UCSD-AML1 (cell line): ENCODE data around the gene DUSP23.
A peak's percentile ranks its signal among the peaks of the same experiment; 100 is the strongest.

ENCODE experiments used
- DNase-seq: peaks from one replicate; lab custom pipeline; 2025; ENCODE audit not compliant: unreplicated experiment; lab: John Stamatoyannopoulos, UW

The DUSP23 gene

DNA sequence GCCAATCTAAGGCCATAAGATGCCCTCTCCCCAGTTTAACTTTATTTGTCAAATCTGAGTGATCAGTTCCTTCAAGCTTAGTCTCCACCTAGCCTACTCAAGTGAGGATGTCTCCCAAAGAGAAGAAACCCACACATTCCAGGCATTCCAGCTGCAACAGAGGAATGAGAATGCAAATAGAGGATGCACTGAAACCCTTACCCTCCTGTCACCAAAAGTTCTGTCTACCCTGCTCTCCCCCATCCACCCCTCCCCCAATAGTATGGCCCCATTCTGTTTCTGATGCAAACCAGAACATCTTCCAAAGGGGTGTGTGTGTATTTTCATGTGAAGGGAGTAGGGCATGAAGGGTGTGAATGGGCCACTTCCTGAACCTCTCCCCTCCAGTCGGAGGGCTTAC lies 3.0 kb downstream of the DUSP23 start:
- DNase-seq: no peak

DNA sequence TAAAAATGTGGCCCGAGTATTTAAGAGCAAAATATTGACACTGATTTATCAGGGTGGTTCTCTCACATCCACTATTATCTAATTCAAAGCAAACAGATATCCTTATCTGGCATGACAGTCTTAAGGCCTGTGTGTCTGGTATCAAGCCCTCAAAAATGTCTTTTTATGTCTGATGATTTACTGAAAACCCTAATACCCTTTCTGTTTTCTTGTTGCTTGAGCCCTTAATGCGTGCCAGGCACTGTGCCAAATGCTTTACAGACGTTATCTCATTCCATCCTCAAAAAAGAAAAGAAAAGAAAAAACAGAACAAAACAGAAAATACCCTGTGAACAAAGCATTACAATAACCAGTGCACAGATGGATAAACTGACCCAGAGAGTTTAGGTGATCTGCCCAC lies 5.7 kb downstream of the DUSP23 start:
- no peak for DNase-seq

DNA sequence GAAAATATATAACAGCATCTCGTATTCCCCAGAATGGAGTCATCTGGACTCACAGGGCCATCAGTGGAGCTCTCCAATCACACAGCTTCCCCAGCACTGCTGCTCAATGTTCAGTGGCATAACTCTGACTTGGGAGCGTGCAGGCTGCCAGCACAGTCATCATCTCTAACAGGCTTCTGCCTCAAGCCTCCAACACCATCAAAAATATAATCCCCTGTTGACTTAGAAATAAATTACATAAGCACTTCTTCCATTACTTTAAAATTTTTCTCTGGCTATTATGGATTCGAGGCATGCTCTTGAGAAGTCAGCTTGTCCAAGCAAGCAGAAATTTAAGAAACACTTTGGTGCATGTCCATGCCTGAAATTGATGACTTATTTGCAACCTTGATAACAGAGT lies 6.2 kb downstream of the DUSP23 start:
- DNase-seq: no peak

DNA sequence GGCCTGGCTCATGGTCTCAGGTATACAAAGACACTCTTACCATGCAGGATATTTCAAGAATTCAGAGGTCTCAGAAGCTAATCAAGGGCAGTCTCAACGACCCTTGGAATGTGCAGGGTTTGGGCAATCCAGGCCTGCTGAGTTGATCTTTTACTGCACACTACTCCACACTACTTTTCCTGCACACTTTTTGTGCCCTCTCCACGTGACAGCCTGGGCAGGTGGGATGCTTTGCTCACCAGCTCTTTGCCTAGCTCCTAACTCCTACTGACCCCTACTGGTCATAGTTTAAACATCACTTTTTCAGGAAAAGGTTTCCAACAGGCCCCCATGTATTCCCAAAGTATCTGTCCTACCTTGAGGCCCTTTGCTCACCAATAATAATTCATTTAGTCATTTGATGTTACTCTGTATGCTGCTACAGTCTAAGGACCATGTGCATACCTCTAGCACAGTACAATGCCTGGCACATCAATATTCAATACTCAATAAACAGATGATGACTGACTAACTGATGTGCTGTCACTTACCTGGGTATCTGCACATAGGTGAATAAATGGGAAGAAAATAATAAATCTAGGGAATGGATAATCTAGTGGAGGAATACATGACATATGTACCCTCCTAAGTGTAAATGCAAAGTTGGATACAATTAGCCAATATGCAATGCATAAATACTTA lies 9.6 kb downstream of the DUSP23 start:
- no peak for DNase-seq

DNA sequence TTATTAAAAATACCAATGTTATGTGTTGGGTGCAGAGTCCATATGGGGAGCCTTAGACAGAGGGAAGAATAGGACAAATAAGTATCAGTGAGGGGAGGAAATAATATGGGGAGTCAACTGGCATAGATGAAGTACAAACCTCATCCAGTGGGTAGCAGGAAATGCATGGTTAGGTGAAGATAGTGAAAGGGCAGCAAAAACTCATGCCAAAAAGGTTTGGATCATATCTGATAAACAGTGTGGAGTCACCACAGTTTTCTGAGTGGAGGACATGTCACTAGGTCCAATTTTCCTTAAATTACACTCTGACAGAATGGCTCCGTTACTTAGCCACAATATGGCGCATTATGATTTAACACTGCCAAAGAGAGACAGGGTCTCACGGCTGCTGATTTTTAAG lies 10.3 kb downstream of the DUSP23 start:
- no peak for DNase-seq

DNA sequence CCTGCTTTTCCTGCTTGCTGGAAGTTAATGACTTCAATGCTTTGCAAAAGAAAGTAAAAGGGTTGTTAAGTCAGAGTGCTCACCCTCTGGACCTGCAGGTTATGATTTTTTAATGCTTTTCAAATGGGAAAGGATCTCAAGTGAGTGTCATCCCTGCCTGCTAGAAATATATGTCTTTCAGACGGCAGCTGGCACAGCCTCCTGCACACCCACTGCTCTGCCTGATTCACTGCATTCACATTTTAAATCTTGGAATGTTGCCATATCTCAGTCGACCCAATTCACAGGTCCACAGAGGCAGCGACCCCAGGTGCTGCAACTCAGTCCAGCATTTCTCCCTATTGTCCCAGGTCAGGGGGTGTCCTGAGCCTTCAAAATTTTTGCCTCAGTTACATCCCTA lies 10.7 kb downstream of the DUSP23 start:
- DNase-seq: no peak

DNA sequence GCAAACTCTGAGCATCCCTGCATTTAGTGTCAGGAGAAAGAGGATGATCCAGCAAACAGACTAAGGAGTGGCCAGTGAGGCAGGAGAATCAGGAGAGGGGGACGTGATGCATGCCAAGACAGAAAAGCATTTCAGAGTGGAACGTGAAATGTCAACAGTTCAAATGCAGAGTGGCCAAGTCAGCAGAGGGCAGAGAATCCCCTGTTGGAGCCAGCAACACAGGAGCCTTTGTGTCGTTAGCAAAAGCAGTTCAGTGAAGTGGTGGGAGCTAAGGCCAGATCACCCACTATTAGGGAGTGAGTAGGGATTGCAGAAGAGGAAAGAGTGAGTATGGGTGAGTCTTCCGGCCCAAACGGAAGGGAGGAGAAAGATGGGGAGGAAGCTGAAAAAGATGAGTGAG lies 14.8 kb downstream of the DUSP23 start:
- no peak for DNase-seq

DNA sequence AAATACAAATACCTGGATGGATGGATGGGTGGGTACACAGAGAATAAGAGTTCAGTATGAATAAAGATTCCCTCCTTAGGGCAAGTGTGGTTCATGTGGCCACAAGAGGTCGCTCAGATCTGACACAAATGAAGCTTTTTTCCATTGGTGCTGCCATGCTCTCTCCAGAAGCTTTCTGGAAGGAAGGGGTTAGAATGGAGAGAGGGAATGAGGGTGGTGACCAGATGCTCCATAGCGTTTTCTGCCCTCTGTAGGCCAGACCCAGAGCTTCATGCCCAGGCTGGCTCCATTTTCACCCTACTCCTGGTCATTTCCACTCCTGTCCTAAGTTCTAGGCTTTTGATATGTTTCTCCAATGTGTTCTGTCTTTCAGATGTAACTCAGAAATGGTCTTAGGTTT lies 18.1 kb downstream of the DUSP23 start:
- peak; percentile 56 for DNase-seq

DNA sequence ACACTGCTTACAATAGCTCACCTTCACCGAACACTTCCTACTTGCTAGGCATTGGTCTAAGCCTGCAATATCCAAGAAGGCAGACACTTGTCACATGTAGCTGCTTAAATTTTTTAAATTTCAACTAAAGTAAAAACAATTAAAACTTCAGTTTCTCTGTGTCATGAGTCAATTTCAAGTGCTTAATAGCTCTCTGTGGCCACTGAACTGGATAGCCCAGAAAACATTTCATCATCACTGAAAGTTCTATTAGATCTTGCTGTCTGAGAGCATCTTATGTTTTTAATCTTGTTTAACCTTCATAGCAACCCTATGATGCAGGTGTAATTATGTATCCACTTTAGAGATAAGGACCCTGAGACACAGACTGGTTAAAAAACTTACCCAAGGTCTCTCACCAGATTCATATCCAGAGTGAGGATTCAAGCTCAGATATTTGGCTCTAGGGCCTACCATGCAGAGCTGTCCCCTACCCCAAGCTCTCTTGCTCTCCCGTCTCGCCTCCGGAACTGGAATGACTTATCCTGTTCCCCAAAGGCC lies 18.8 kb downstream of the DUSP23 start:
- no peak for DNase-seq

DNA sequence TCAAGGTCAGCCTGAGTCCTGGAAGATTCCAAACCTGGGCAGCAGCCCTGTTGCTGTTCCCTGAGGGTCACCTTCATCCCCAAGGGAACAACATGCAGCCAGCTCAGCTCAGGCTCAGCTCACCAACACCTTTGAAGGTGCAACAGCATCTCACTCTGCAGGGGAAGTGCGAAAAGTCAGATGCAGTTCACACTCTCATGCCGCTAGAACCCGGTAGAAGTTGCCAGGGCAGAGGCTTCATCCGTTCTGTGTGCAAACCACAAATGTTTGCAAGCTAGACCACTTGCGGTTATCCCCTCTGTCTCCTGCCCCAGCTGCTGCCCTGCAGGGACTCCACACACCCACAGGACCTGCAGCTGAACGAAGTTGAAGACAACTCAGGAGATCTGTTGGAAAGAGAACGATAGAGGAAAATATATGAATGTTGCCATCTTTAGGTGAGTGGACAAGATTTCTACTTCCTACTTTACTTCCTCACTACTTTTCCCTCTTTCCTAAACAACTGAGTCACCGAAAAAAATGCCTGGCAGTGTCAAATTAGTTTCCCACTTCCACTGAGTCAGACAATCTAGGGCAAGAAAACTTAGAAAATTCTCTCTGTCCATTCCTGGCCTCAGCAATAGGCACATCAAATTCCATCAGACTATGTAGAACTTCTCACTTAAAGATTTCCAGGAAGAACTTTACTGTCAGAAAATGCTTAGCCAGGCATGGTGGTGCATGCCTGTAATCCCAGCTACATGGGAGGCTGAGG lies 19.6 kb downstream of the DUSP23 start:
- peak; percentile 44 for DNase-seq

DNA sequence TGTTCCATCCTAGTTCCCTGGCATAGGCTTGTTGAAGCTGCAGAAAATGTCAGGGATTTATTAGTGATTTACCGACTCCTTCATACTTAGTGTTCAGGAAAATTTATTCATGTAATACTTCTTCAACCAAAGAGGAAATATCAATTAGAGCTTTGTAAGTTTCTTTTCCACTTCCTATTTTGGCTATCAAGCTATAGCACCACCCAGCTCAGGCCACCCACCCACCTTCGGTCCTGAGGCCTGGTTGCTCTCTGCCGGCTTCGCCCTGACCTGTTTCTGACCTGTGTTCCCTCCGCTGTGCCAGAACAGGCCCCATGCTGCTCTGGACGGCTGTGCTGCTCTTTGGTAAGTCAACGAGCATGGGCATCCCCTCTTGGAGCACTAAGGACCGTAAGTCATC lies 21.3 kb downstream of the DUSP23 start, which contains the start of gene FCRL6:
Gene FCRL6 (plus strand): TSS at position 250 of the 400 bp plus-strand sequence. CDS start 65 bp downstream, at position 315.
- no peak for DNase-seq

DNA sequence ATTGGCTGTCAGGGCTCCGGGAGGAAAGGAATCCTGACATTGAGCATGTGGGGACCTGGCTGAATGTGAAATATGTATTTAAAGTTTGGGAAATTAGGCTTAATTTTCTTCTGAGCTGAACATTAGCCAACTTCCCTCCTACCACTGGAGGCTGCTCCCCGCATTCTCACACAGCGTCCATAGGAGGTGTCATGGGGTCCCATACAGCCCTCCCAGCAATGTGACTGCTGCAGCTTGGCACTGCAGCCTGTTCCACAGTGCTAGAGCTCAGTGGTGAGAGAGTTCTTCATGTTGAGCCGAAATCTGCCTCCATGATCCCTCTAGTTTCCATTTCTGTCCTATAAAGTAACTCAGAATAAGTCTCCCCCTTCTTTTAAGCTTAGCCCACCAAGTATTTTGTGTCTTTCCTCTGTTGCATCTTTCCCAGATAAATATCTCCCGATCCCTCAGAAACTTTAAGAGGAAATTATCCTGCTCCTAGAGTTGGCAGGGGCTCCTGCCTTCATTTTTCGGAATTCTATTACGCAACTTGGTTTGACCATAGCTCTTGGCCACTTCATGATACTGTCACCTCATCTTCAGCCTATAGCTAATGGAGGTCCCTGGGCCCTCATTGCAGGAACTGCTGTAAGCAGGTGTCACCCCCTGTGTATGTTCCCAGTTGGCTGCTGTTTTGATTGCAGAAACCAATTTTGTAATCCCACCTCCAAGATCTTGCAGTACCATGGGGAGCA lies 23.4 kb downstream of the DUSP23 start:
- no peak for DNase-seq

DNA sequence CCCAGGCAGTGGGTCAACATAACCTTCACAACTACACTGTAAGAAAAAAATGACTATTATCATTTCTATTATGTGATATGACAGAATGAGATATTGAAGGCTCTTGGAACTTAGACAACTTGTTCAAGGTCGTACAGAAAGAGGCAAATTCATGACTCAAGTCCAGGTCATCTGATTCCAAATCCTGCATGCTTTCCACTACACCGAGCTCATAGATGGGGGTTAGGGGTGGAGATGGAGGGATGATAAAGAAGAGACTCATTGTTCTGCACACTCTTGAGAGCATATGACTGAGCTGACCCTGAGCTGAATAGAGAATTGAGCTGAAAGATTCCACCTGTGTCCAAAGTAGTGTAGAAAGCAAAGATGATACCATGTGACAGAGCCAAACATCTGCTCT lies 24.2 kb downstream of the DUSP23 start:
- no peak for DNase-seq

DNA sequence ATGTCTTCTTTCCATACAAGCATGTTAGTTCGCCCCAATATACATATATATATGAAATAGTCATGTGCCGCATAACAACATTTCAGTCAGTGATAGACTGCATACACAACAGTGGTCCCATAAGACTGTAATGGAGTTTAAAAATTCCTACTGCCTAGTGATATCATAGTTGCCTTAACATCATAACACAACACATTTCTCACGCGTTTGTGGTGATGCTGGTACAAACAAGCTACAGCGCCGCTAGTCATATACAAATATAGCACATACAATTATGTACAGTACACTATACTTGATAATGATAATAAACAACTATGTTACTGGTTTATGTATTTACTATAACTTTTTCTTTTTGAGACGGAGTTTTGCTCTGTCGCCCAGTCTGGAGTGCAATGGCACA lies 35.2 kb downstream of the DUSP23 start:
- no peak for DNase-seq

DNA sequence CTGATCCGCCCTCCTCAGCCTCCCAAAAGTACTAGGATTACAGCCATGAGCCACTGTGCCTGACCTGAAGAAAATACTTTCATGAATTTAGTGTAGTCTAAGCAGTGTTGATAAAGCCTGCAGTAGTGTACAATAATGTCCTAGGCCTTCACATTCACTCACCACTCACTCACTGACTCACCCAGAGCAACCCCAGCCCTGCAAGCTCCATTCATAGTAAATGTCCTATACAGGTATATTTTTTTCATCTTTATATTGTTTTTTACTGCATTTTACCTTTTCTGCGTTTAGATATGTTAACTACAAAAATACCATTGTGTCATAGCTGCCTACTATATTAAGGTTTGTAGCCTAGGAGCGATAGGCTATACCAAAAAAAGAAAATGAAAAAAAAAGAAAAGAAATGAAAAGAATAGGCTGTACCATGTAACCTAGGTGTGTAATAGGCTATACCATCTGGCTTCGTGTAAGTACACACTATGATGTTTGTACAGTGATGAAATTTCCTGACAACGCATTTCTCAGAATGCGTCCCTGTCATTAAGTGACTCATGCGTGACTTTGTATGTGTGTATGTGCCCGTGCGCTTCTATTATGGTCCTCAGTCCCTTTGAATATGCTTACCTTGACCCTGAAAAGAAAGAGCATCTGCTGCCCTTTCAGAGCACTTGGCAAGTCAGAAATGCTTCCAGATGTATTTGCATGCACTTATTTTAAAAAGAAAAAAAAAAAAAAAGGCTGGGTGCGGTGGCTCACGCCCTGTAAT lies 36.7 kb downstream of the DUSP23 start:
- DNase-seq: no peak

DNA sequence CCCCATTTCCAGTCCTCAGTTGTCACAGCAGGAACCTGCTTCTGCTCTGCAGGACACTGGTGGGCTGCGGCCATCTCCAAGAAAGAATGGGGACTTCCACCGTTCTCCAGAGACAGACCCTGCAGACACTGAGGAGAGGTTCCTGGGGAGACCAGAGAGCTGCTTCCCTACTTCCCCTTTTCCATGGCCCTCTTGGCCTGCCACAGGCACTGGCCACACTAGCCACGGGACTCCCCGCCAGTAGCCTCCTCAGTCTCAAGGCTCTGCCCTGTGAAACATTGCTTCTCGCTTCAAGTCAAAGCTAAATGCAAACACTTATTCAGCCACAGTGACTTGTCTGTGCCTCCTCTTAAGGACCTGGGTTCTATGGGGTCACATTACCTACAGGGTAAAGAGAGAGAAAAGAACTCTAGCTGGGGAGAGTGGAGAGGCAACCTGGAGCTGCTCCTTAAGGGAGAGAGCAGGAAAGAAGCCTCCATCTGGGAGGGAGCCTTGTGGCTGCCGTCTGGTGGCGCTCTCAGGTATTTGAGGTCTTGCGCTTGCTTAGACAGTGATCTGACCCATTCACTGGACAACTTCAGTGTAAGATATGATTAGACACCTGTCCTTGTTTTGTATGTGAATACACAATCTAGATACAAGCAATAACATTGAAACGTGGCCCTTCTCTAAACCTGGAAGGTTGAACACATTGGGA lies 40.6 kb downstream of the DUSP23 start:
- DNase-seq: peak; percentile 46

DNA sequence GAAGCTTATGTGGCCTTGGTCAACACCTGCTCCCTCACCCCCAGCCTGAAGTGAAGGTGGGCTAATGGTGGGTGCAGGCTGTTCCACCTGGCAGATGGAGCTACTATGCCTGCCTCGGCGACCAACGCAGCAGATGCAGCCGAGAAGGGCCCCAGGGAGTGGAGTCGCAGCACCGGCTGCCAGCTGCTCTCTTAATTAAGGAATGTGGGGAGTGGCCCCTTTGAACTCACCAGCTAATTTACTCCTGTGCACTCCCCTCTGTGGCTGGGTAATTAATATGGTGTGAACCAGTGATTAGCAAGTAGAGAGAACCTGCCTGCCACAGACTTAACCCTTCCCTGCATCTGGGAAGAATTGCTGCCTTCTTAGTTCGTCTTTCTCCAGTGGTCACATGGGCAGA lies 42.6 kb downstream of the DUSP23 start:
- DNase-seq: no peak

DNA sequence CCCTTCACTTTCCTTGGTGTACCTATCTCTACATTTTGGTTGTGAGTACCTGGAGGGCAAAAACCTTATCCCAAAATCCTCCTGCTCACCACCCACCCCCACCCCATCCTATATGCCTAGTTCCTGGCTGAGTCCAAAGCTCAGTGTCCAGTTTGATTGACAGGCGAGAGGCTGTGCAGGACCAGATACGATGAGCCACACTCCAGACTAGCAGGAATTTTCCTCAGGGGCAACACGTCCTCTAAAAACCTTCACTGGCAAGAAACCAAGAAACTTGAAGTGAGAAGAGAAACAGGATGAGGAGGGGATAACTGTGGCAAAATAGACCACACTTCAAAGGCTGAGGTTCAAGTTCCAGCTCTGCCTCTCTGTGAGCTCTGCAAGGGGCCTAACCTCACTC lies 44.8 kb downstream of the DUSP23 start:
- DNase-seq: no peak

DNA sequence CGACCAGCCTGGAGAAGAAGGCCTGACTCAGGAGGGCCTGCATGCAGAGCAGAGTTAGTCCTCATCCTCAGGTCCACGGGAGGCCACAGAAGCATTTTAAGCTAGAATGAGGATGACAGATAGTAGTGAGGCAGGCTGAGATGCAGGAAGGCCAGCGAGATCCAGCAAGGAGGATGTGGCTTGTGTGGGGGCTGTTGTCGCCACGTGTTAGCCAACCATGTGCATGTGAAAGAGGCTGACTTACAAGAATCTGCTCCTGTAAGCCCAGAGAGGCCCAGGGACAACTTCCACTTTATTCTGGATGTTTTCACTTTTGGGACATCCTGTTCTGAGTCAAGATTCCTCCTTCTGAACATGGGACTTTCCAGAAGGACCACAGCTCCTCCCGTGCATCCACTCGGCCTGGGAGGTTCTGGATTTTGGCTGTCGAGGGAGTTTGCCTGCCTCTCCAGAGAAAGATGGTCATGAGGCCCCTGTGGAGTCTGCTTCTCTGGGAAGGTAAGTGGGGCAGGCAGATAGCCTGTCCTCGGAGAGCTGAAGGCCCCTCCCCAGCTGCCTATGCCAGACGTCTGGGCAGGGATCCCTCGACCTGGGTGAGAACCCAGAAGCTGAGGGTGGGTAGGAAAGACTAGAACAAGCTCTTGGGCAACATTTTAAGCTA lies 45.8 kb downstream of the DUSP23 start, which contains the start of gene SLAMF8:
Gene SLAMF8 (plus strand): TSS at position 433 of the 661 bp plus-strand sequence. CDS start 26 bp downstream, at position 459.
- DNase-seq: peak; percentile 65

DNA sequence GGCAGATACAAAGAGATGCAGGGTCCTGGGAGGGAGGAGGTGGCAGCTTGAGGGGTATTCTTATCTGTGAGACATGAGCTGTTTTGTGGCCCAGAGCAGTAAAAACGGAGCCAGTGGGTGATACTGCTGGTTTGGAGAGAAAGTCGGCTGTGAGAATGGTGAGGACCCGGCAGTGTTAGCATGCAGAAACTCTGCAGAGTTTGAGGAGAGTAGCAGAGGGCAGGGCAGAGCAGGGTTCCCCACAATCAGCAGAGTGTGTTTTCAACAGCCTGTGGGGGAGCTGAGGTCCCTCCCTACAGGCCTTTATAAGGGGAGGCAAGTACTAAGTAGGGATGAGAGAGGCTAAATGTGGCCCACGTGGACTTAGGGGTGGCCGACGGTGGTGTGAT lies 46.3 kb downstream of the DUSP23 start:
- no peak for DNase-seq
